ELR (cell line): Measurements from ENCODE around the gene RBM12.
A peak's percentile ranks its signal among the peaks of the same experiment; 100 is the strongest.

Experiments
- DNase-seq: peaks from one replicate; pipeline ENCODE4 v3.0.0-alpha.2; 2015; ENCODE audit warnings: low read depth

The RBM12 gene

DNA sequence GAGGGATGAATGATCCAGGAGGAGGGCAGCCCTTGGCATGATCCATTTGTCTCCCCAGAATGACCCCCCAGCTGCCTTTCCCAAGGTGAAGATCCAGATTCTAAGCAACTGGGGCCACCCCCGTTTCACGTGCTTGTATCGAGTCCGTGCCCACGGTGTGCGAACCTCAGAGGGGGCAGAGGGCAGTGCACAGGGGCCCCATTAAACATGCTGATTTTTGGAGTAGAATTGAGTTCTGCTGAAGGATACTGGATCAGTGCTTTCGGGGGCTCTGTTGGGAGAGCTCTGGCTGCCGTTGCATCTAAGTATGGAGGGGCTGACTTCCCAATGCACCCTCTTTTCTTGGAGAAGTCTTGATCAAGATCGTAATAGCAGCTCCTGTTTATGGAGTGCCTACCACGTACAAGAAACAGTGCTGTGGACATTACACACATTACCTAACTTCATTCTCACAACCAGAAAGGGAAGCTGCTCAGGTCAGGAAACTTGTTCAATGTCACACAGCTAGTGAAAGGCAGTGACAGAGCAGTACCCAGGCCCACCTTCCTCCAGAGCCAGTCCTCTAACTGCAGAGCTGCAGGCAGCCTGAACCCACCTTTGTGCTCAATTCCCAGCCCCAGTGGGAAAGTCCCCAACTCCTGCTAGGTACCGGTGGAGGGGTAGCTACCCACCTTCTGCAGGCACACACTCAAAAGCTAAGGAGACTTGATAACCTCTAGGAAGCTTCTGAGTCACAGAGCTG, 43.7 kb downstream of the RBM12 start:
- no peak for DNase-seq

DNA sequence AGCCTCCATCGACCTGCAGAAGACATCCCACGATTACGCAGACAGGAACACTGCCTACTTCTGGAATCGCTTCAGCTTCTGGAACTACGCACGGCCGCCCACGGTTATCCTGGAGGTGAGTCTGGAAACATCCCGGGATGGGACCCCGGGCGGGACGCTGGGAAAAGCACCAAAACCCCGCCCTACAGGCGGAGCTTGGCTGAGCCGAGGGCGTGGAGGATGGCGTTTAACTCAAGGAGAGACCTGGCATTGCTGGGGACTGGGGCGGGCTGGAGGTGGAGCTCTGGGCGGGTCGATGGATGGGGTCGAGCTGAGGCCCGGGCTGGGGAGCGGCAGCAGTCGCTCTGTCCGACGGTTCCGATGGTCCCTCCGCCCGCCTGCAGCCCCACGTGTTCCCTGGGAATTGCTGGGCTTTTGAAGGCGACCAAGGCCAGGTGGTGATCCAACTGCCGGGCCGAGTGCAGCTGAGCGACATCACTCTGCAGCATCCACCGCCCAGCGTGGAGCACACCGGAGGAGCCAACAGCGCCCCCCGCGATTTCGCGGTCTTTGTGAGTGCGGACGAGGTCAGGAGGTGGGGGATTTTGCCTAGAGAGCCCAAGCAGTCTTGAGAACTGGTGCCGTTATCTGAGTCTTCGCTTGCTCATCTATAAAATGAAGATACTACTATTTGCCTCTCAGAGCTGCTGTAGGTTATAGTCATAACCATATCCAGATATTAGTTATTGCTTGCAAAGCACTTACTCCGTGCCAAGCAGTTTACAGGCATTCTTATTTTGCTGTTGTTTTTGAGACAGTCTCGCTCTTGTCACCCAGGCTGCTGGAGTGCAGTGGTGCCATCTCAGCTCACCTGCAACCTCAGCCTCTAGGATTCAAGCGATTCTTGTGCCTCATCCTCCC, 45.3 kb downstream of the RBM12 start:
- DNase-seq = peak; percentile 96

DNA sequence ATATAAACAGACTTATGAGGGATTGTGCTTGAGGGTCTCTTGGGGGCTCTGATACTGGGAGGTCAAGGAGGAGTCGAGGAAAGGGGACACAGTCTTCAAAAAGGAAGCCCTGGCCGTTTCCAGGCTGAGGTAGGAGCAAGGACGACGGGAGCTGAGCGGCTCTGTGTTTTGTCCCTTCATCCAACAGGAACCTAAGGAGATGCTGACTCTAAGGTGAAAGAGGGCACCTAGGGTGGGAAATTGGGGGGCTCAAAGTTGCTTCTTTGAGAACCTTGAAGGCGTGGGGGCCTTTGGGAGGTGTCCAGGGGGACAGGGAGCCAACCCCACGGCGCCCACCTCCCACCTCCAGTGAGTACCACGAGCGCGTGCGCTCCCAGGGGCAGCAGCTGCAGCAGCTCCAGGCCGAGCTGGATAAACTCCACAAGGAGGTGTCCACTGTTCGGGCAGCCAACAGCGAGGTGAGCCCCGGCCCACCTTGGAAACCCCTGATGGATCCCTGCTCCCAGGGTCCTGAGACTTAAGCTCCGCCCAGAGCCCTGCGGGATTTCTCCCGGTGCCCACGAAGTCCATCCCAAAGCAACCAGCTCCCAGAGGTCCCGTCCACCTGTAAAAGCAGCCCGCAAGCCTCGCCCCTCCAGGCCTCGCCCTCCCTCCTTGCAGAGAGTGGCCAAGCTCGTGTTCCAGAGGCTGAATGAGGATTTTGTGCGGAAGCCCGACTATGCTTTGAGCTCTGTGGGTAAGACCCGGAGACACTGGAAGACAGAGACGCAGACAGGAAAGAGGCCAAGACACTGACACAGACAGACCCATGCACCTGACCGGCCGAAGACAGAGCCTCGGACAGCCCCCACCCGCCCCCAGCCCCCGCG, 46.2 kb downstream of the RBM12 start:
- peak; percentile 64 for DNase-seq

DNA sequence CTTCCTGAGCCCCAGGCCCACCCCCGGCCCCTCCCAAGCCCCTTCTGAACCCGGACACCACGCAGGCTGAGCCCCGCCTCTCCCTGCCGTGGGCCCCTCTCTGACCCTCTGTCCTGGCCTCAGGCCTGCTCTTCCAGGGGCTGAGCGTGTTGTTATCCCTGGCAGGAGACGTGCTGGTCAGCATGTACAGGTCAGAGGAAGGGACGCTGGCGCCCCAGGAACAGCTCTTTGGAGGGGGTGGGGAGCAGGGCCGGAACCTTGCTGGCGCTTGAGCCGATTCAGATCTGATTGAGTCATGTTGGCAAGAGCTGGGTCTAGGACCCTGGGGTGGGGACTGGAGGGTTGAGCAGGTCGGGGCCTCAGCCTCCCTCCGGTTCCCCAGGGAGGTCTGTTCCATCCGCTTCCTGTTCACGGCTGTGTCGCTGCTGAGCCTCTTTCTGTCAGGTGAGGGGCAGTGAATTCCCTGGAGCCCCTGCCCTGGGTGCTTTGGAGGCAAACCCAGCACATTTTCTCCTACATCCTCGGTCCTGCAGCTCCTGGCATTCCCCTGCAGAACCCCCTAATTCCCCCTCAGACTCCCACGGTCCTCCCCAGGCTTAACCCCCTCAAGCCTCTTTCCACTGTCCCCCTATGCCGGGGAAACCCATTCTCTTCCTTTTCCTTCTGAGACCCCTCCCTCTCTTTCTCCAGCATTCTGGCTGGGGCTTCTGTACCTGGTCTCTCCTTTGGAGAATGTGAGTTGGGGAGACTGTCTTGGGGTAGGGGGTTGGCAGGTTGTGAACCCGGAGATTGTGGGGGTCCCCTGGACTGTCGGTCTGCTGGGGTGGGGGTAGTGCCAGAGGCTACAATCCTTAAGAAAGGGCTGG, 47.1 kb downstream of the RBM12 start:
- DNase-seq = peak; percentile 88

DNA sequence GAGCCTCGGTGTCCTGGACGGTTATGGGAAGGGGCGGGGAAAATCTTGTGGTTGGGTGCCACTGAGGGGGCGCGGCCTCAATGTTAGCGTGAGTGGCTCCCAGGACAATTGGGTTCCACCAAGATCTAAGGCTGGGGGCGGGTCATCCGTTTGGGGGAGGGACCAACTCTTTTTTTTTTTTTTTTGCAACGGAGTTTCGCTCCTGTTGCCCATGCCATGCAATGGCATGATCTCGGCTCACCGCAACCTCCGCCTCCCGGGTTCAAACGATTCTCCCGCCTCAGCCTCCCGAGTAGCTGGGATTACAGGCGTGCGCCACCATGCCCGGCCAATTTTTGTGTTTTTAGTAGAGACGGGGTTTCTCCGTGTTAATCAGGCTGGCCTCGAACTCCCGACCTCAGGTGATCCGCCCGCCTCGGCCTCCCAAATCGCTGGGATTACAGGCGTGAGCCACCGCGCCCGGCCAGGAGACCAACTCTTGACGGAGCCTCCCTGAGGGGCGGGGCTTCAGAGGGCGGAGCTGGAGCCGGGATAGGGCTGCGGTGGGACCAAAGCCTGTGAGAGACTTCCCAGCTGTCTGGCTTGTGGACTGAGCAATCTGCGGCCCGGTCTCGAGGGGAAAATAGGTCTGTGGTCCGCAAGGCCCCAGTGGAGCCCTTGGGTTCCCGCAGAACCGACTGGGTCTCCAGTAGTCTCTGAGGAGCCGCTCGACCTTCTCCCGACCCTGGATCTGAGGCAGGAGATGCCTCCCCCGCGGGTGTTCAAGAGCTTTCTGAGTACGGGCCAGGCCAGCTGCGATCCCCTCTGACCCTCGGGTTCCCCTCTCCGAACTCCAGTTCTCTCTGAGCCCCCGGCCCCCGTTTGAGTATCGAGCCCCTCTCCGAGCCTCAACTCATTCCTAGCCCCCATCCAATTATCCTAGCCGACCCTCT, 48.0 kb downstream of the RBM12 start:
- peak; percentile 100 for DNase-seq

DNA sequence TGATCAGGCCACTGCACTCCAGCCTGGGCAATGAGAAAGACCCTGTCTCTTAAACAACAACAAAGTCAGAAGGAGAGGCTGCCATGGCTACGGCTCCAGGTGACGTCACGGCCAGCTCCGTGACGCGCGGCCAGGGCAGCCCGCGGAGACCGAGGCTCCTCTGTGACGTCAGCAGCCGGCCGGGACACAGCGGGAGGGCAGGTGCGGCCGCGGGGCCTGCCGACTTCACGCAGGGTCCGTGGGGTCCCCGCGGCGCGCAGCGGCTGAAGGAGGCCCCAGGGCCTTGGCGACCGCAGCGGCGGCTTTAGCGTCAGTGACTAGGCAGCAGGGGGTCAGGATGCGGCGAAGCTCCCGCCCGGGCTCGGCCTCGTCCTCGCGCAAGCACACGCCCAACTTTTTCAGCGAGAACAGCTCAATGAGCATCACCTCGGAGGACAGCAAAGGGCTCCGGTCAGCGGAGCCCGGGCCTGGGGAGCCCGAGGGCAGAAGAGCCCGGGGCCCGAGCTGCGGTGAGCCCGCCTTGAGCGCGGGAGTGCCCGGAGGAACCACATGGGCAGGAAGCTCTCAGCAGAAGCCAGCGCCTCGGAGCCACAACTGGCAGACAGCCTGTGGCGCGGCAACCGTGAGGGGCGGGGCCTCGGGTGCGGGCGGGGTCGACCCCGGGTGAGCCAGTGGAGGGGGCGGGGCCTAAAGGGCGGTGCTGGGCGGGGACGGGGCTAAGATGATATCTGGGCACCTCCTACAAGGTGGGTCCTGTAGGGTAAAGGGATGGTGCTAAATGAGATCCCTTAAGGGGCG, 48.8 kb downstream of the RBM12 start, which contains the start of gene SPAG4:
Gene SPAG4 (plus strand): TSS at position 163 of the 798 bp plus-strand sequence. CDS start 175 bp downstream, at position 338.
- DNase-seq = no peak

DNA sequence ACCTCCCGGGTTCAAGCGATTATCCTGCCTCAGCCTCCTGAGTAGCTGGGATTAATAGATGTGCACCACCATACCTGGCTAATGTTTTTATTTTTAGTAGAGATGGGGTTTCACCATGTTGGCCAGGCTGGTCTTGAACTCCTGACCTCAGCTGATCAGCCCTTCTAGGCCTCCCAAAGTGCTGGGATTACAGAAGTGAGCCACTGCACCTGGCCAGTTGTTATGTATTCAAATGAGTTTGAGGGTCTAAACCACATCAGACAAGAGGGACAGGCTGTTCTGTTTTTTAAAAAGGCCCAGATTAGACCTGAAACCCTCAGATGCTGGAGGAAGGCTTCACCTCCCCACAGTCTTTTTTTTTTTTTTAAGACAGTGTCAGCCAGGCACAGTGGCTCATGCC, 53.2 kb downstream of the RBM12 start:
- DNase-seq = no peak

DNA sequence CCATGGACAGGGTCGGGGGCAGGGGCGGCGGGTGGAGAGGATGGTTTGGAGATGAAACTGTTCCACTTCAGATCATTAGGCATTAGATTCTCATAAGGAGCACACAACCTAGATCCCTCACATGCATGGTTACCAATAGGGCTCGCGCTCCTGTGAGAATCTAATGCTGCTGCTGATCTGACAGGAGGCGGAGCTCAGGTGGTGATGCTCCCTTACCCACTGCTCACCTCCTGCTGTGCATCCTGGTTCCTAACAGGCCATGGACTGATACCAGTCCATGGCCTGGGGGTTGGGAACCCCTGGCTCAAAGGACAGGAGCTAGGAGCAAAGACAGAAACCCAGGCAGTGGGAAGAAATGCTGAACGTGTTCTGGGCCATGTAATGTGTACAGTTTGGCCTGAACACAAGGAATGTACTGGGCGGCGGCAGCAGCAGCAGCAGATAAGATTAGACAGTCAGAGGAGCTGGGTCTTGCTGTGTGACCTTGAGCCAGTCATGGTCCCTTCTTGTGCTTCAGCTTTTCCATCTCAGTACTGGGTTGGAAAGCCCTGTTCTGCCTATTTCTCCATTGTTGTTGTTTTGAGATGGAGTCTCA, 53.8 kb downstream of the RBM12 start:
- no peak for DNase-seq

DNA sequence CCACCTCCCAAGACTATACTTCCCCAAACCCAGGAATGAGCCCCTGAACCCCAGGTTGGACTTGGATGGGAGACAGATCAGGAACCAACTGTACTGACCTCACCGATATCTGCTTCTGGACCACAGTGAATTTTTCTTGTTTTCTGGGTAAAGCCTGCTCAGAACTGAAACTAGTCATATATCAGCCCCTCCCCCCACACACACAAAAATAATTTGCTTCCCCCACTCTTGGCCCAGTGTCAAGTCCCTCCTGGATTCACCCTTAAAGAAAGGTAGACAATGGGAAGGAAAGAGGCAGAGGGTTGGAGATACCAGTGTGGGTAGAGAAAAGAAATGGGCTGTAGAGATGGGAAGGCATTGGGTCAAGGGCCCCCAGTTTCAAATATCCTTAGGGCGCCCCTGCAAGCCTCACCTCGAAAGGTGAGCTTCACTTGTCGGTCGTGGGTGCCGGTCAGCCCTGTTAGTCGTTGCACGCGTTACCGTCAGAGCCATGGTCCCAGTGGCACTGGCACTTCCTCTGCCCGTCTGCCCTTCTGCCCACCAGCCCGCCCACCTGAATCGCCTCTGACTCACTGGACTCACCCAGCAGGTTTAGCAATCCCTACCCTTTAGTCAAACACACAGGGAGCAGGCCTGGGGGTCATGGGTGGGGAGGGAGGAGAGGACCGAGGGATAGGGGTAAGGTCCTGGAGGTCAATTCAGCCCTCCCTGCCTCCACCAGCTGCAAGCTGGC, 57.5 kb downstream of the RBM12 start:
- peak; percentile 28 for DNase-seq

DNA sequence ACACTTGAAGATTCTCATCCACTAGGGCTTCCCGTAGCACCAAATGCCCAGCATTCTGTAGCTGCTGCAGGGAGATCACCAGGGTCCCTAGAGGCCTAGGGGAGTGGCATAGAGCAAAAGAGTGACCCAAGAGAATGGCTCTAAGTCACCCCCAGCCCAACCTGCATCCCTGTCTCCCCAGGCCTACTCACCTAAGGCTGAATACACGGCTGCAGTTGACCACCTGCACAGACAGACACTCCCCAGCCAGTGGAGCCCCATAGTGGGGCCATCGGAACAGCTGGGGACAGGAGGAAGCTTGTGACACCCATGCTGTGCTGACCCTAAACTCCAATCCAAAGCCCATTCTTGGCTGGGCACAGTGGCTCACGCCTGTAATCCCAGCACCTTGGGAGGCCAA, 58.6 kb downstream of the RBM12 start:
- DNase-seq = no peak

DNA sequence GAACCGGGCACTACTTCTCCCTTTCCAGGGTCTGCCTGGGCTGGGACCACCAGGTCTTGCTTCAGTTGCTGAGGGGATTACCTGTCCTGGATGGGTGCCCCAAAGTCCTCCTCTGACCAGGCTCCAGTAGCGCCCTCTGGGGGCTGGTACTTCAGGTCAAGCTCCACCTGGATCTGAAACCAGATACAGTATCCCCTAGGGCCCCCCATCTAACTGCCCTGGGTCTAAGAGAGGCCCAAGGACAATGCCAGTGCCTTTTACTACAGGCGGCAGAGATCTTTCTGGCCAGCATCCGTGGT, 60.3 kb downstream of the RBM12 start:
- peak; percentile 49 for DNase-seq

DNA sequence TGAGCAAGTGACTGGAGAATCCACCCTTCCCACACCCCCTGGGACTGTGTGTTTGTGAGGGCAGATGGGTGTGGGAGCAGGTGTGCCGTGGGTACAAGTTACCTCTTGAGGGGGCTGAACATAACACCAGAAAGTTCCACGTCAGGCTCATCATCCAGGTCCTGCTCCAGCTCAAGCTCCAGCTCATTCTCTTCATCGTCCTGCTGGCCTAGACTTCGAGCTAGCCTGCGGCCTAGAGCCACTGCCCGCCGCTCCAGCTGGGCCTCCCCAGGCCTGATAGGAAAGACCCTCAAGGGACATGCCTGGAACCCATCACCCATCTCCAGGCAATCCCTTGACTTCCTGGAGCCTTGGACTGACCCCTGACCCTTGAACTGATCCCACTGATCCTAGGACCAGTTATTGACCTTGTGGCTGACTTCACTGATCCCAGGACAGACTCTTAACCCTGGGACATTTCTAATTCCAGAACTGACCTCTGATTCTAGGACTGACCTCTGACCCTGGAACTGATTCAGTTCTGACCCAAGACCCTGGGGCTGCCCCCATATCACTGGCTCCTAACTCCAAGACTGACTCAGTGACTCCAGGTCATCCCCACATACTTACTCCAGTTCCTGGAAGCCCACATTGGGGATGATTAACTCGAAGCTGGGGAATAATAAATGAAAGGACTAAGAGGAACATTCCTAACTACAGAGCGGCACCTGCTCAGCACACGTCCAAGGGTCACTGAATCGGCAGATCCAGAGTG, 60.8 kb downstream of the RBM12 start:
- DNase-seq = no peak

DNA sequence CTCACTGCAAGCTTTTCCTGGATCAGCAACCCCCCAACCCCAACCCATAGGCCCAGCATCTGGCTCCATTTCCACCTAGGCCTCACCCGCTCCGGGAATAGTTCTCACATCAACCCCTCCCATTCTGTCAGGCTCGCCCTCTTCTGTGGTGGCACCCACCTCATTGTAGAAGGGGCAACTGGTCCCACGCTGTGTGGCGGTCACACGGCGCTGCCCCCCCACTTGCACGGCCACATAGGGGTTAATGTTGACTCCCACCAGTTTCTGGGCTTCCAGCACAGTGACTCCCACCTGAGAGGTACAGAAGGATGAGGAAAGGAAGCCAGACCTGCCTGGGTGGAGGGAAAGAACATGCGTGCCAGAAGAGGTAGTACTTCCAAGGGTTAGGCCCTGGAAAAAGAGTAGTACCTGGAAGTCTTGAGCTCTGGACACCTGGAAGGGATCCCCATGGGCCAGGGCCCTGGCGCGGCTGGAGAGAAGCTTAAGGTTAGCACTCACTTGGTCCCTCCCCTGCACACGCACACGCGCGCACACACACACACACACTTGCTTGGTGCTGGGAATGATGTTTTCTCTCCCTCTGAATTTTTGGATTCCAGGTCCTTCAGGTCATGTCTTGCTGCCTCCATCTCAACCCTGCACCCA, 61.7 kb downstream of the RBM12 start:
- no peak for DNase-seq

DNA sequence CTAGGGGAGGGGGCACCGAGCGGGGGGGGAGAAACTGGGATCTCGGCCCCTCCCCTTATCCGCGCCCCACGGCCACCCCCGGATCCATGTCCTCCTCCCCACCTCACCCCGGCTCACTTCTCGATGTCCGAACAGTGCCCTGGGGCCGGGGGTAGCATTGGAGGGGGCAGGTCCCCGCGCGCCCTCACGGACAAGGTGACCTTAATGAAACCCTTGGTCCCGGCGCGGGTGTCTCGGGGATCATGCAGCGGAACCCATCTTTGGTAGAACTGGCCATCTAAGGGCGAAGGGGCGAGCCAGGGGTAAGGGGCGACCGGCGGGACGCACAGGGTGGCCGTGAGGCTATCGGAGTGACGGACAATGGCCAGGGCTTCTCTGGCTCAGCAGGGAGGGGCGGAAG, 62.7 kb downstream of the RBM12 start:
- no peak for DNase-seq

DNA sequence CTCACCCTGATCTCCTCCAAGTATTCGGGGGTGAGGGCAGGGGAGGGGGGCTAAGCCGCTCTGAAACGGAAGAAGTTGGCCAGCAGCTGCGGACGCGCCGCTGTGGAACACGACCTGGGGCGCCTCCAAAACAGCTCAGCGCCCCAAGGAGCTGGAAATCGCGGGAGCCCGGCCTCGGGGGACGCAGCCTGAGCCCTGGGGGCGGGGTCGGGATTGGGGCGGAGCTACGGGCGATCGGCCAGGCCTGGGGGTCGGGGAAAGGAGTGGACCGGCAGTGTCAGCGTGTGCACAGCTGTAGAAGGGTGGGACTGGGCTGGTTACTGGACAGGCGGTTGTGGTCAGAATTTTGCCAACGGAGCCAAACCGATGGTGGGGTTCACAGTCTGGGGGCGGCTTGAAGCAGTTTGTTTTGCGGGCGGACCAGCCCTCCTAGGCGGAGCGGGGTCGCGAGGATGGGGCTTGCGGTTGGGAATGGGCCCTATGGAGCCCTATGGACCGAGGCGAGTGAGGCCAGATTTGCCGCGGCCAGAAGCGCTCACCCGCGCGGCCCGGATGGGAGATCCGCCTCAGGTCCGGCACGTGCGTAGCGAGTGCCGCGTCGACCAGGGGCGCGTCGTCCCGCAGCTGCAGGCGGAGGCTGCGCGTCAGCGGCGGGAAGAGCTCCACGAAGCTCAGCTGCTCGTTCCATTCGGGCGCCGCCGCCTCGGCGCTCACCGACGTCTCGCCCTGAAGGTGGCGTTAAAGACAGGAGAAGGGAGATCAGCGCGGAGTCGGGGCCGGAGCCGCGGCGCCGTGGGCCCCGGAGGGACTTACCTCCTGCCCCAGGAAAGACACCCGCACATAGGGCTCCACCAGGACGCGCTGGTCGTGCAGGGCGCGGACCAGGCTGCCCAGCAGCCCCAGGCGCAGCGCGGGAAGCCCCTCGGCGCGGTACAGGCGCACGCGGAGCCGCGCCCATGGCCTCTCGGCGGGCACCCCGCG, 63.4 kb downstream of the RBM12 start:
- peak; percentile 69 for DNase-seq
